Measurements from ENCODE around the gene BNC2. TPM values are rescaled to one million over a fixed set of nuclear protein-coding genes. Genes with fewer than 3 reads are reported as not detected.
"Not testable (repeated sequence)": the region's sequence is repeated elsewhere in the genome, so short reads cannot be mapped to it uniquely, and the experiment has no call there.

BNC2 gene
- total and polyA plus RNA-seq, 8 donors, result 0.28 to 7.6 (median 0.99) TPM

GRCh38 chr9:16885931-16886330 lies 15.5 kb upstream of the BNC2 start:
- WGBS, 2 donors, result 73 to 89% methylated on average over 4 of the region's 4 CpGs
- FAIRE-seq (no peak), DNase-seq (no peak), ATAC-seq (no peak)
- H3K36me3 ChIP-seq, result no peaks in the 10 kb centered on the region
- intact Hi-C loops (cut with DNase I), result no loop called here
- no peak overlapping the region for H3K27ac ChIP-seq
- no peaks in the 10 kb centered on the region for H3K27me3 ChIP-seq
- no peaks in the 10 kb centered on the region for H3K9me3 ChIP-seq
- H3K4me1 ChIP-seq, result no peaks in the 10 kb centered on the region
- TF ChIP-seq CTCF (IDR thresholded peaks at IDR 0.05), result no peak
- no peak overlapping the region for H3K4me3 ChIP-seq

- no peaks in the 10 kb centered on the region for H3K9me3 ChIP-seq
- intact Hi-C loops (cut with DNase I), result no loop called here
- no peak overlapping the region for H3K27ac ChIP-seq
- H3K4me1 ChIP-seq, result no peaks in the 10 kb centered on the region
- 39 to 58% methylated on average over 5 of the region's 5 CpGs for WGBS, 2 donors
- FAIRE-seq (no peak), DNase-seq (peak in 1 of 6 donors; percentile 17), ATAC-seq (peak in 2 of 4 donors; percentile 74 to 80)
- no peaks in the 10 kb centered on the region for H3K27me3 ChIP-seq
- no peak for TF ChIP-seq CTCF (IDR thresholded peaks at IDR 0.05)
- no peak overlapping the region for H3K4me3 ChIP-seq
- no peaks in the 10 kb centered on the region for H3K36me3 ChIP-seq
These were observed 14.6 kb upstream of the BNC2 start for GRCh38 chr9:16884952-16885513.

- ATAC-seq, result peak in 2 of 4 donors; percentile 50 to 61
- Histone ChIP-seq H3K27me3 (no peaks in the 10 kb centered on the region), H3K9me3 (no peaks in the 10 kb centered on the region), H3K4me3 (no peak overlapping the region), H3K36me3 (no peaks in the 10 kb centered on the region), H3K27ac (no peak overlapping the region), H3K4me1 (no peaks in the 10 kb centered on the region)
- intact Hi-C loops (cut with DNase I), result no loop called here
- no peak for TF ChIP-seq CTCF (IDR thresholded peaks at IDR 0.05)
- no peak for FAIRE-seq
- WGBS, 2 donors, result 55 to 60% methylated on average over 3 of the region's 3 CpGs
- no peak for DNase-seq
These were observed 13.9 kb upstream of the BNC2 start for GRCh38 chr9:16884373-16884772.

- no peak overlapping the region for H3K4me3 ChIP-seq
- no peaks in the 10 kb centered on the region for H3K9me3 ChIP-seq
- H3K27me3 ChIP-seq, result no peaks in the 10 kb centered on the region
- no peaks in the 10 kb centered on the region for H3K36me3 ChIP-seq
- DNase-seq (no peak), FAIRE-seq (no peak), ATAC-seq (no peak)
- H3K4me1 ChIP-seq, result no peaks in the 10 kb centered on the region
- intact Hi-C loops (cut with DNase I), result no loop called here
- no peak overlapping the region for H3K27ac ChIP-seq
- TF ChIP-seq CTCF (IDR thresholded peaks at IDR 0.05), result no peak
- WGBS, 2 donors, result 66 to 83% methylated on average over 6 of the region's 6 CpGs
These were observed 13.1 kb upstream of the BNC2 start for GRCh38 chr9:16883586-16883985.

- H3K9me3 ChIP-seq; H3K4me3 ChIP-seq; ATAC-seq; H3K36me3 ChIP-seq; intact Hi-C loops (cut with DNase I); DNase-seq; FAIRE-seq; H3K27ac ChIP-seq; H3K27me3 ChIP-seq; H3K4me1 ChIP-seq: not testable (repeated sequence)
- WGBS, 2 donors, result 79 to 86% methylated on average over 6 of the region's 6 CpGs
These were observed 12.0 kb upstream of the BNC2 start for GRCh38 chr9:16882440-16882839.
